ENCODE data around the gene SYT12.

GRCh38 chr11:67020949-67021348 lies 2.0 kb upstream of the SYT12 start:
- TF ChIP-seq POLR2A (IDR thresholded peaks at IDR 0.05) (no peak), CTCF (IDR thresholded peaks at IDR 0.05) (no peak)

All from Peyer's patch (tissue), 4 donors.